Fibroblast of the aortic adventitia (primary cell): Measurements from ENCODE around the gene ARMC7. TPM values are rescaled to one million over a fixed set of nuclear protein-coding genes. Genes with fewer than 3 reads are reported as not detected.

Experiments
- DNase-seq: peaks from one replicate; pipeline ENCODE4 v3.0.0-alpha.2; 2010; ENCODE audit warnings: low read depth
- H3K4me3 ChIP-seq: 2 replicates; pipeline ENCODE4 v1.5.1; 2011; ENCODE audit warnings: low read depth, mild to moderate bottlenecking, control low read depth, low read length, moderate library complexity
- small RNA-seq: library from RNA; depleted of rRNA; stranded (forward); fragments of <200 nt; gene quantifications from one replicate; pipeline ENCODE3, GENCODE V24; 2012
- total RNA-seq: library from RNA; depleted of rRNA; stranded (reverse); fragments of >200 nt; gene quantifications from 2 replicates; pipeline ENCODE4 v1.2.3, GENCODE V29; 2012; ENCODE audit warnings: low replicate concordance
- TF ChIP-seq, protein P1 (sequence below): IDR thresholded peaks from 2 replicates; pipeline ENCODE4 v1.5.1; 2011; ENCODE audit warnings: mild to moderate bottlenecking, low read length, control low read depth, inconsistent platforms; ENCODE audit not compliant: insufficient read depth

ARMC7 gene
- total RNA-seq, 1 donor: 3.4 TPM

DNA sequence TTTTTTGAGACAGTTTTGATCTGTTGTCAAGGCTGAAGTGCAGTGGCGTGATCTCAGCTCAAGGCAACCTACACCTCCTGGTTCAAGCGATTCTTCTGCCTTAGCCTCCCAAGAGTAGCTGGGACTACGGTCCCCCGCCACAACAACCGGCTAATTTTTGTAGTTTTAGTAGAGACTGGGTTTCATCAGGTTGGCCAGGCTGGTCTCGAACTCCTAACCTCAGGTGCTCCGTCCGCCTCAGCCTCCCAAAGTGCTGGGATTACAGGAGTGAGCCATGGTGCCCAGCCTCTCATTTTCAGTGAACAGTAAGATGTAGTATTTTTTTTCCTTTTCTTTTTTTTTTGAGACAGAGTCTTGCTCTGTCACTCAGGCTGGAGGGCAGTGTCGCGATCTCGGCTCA lies 65.2 kb downstream of the ARMC7 start:
- DNase-seq: no peak
- no peak overlapping the region for H3K4me3 ChIP-seq
- TF ChIP-seq, protein P1, sequence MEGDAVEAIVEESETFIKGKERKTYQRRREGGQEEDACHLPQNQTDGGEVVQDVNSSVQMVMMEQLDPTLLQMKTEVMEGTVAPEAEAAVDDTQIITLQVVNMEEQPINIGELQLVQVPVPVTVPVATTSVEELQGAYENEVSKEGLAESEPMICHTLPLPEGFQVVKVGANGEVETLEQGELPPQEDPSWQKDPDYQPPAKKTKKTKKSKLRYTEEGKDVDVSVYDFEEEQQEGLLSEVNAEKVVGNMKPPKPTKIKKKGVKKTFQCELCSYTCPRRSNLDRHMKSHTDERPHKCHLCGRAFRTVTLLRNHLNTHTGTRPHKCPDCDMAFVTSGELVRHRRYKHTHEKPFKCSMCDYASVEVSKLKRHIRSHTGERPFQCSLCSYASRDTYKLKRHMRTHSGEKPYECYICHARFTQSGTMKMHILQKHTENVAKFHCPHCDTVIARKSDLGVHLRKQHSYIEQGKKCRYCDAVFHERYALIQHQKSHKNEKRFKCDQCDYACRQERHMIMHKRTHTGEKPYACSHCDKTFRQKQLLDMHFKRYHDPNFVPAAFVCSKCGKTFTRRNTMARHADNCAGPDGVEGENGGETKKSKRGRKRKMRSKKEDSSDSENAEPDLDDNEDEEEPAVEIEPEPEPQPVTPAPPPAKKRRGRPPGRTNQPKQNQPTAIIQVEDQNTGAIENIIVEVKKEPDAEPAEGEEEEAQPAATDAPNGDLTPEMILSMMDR: no peak

DNA sequence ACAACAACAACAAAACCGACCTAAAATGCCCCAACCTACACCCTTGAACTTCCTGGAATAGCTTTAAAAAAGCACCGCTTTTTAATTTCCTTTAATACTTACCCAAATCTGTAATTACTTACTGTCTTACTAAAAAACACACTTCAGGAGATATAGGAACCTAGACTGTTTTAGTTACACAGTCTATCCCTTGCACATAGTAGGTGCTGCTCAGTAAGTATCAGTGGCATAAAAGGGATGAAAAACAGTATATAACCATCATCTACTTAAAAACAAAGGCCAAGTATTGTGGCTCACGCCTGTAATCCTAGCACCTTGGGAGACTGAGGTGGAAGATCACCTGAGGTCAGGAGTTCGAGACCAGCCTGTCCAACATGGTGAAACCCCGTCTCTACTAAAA lies 66.9 kb downstream of the ARMC7 start:
- DNase-seq: no peak
- TF ChIP-seq, protein P1: no peak
- H3K4me3 ChIP-seq: no peak overlapping the region

DNA sequence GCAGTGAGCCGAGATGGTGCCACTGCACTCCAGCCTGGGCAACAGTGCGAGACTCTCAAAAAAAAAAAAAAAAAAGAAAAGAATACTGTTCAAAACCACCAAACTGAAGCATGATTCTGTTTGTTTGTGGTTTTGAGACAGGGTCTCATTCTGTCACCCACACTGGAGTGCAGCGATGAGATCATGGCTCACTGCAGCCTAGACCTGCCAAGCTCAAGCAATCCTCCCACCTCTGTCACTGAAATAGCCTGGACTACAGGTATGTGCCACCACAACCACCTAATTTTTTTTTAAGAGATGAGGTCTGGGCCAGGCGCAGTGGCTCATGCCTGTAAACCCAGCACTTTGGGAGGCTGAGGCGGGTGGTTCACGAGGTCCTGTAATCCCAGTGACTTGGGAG lies 68.7 kb downstream of the ARMC7 start:
- TF ChIP-seq, protein P1: no peak
- no peak overlapping the region for H3K4me3 ChIP-seq
- no peak for DNase-seq

Small RNAs within 50 kb of the gene (small RNA-seq; reads per million reads assigned to genes)
- gene AC111186.1 (not detected), gene RF00019 (not detected)

Other genes starting within 250 kb of the ARMC7 start
- gene FDXR, start 237.0 kb upstream of the ARMC7 start, total RNA-seq: 14.7 and 113 TPM in 2 replicates
- gene FADS6, start 216.3 kb upstream of the ARMC7 start, total RNA-seq: not detected in 2 replicates
- 0.49 TPM in 1 of 2 replicates, not detected in the other for gene USH1G, start 186.7 kb upstream of the ARMC7 start, total RNA-seq
- gene OTOP2, start 185.7 kb upstream of the ARMC7 start, total RNA-seq: not detected in 2 replicates
- gene OTOP3, start 174.1 kb upstream of the ARMC7 start, total RNA-seq: not detected in 2 replicates
- 0.33 and 0.90 TPM in 2 replicates for gene HID1, start 137.2 kb upstream of the ARMC7 start, total RNA-seq
- gene CDR2L, start 122.3 kb upstream of the ARMC7 start, total RNA-seq: 11.8 and 15.3 TPM in 2 replicates
- gene MRPL58, start 97.3 kb upstream of the ARMC7 start, total RNA-seq: 26.2 and 31.4 TPM in 2 replicates
- 513 and 829 TPM in 2 replicates for gene ATP5PD, start 63.0 kb upstream of the ARMC7 start, total RNA-seq
- gene KCTD2, start 62.7 kb upstream of the ARMC7 start, total RNA-seq: 20.2 and 34.2 TPM in 2 replicates
- 2.8 and 4.4 TPM in 2 replicates for gene SLC16A5, start 22.0 kb upstream of the ARMC7 start, total RNA-seq
- 39.8 and 45.2 TPM in 2 replicates for gene NT5C, start 21.8 kb downstream of the ARMC7 start, total RNA-seq
- gene JPT1, start 44.5 kb downstream of the ARMC7 start, total RNA-seq: 71.1 and 79.6 TPM in 2 replicates
- gene SUMO2, start 73.0 kb downstream of the ARMC7 start, total RNA-seq: 89.9 and 129 TPM in 2 replicates
- 33.9 and 41.5 TPM in 2 replicates for gene NUP85, start 95.7 kb downstream of the ARMC7 start, total RNA-seq
- 8.7 and 14.0 TPM in 2 replicates for gene GGA3, start 151.6 kb downstream of the ARMC7 start, total RNA-seq
- gene MRPS7, start 151.9 kb downstream of the ARMC7 start, total RNA-seq: 31.0 and 83.6 TPM in 2 replicates
- 3.8 and 9.9 TPM in 2 replicates for gene MIF4GD, start 161.3 kb downstream of the ARMC7 start, total RNA-seq
- gene SLC25A19, start 179.5 kb downstream of the ARMC7 start, total RNA-seq: 8.7 and 11.0 TPM in 2 replicates